ENCODE data around the gene TRIM66.

TRIM66 gene

GRCh38 chr11:8726395-8726794 lies 43.9 kb upstream of the TRIM66 start:
- Histone ChIP-seq H3K36me3 (ENCODE audit: insufficient read depth, low read length) (no peaks in the 10 kb centered on the region), H3K27me3 (ENCODE audit: insufficient read depth, low read length, poor library complexity) (no peaks in the 10 kb centered on the region), H3K9ac (ENCODE audit: low read depth, low read length) (no peak overlapping the region), H3K4me2 (ENCODE audit: insufficient read depth, low read length) (no peak overlapping the region), H2AFZ (ENCODE audit: low read depth, low read length) (no peak overlapping the region), H3K4me1 (ENCODE audit: insufficient read depth, low read length) (no peaks in the 10 kb centered on the region), H3K4me3 (ENCODE audit: low read depth in 1 of 2, low read length in 2 of 2) (no peak overlapping the region), H3K79me2 (ENCODE audit: insufficient read depth, low read length) (no peaks in the 10 kb centered on the region), H3K27ac (ENCODE audit: low read length) (no peak overlapping the region), H3K9me3 (ENCODE audit: insufficient read depth, low read length, severe bottlenecking) (no peaks in the 10 kb centered on the region), H4K20me1 (ENCODE audit: insufficient read depth, low read length) (no peaks in the 10 kb centered on the region)
- ATAC-seq (ENCODE audit: insufficient read depth, low read depth) (no peak), DNase-seq (no peak)
- TF ChIP-seq EZH2 (IDR thresholded peaks at IDR 0.05; ENCODE audit: borderline replicate concordance, low read depth, low read length, severe bottlenecking) = no peak
- TF ChIP-seq, protein P1, sequence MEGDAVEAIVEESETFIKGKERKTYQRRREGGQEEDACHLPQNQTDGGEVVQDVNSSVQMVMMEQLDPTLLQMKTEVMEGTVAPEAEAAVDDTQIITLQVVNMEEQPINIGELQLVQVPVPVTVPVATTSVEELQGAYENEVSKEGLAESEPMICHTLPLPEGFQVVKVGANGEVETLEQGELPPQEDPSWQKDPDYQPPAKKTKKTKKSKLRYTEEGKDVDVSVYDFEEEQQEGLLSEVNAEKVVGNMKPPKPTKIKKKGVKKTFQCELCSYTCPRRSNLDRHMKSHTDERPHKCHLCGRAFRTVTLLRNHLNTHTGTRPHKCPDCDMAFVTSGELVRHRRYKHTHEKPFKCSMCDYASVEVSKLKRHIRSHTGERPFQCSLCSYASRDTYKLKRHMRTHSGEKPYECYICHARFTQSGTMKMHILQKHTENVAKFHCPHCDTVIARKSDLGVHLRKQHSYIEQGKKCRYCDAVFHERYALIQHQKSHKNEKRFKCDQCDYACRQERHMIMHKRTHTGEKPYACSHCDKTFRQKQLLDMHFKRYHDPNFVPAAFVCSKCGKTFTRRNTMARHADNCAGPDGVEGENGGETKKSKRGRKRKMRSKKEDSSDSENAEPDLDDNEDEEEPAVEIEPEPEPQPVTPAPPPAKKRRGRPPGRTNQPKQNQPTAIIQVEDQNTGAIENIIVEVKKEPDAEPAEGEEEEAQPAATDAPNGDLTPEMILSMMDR (IDR thresholded peaks at IDR 0.05; ENCODE audit: borderline replicate concordance, extremely low read depth, low read length, poor library complexity, severe bottlenecking) = no peak

GRCh38 chr11:8724682-8725081 lies 42.2 kb upstream of the TRIM66 start:
- no peaks in the 10 kb centered on the region for H3K4me1 ChIP-seq (ENCODE audit: insufficient read depth, low read length)
- ATAC-seq (ENCODE audit: insufficient read depth, low read depth) = no peak
- H3K27me3 ChIP-seq (ENCODE audit: insufficient read depth, low read length, poor library complexity) = no peaks in the 10 kb centered on the region
- H4K20me1 ChIP-seq (ENCODE audit: insufficient read depth, low read length) = no peaks in the 10 kb centered on the region
- no peak overlapping the region for H2AFZ ChIP-seq (ENCODE audit: low read depth, low read length)
- no peak for DNase-seq
- no peaks in the 10 kb centered on the region for H3K36me3 ChIP-seq (ENCODE audit: insufficient read depth, low read length)
- H3K27ac ChIP-seq (ENCODE audit: low read length) = no peak overlapping the region
- TF ChIP-seq EZH2 (IDR thresholded peaks at IDR 0.05; ENCODE audit: borderline replicate concordance, low read depth, low read length, severe bottlenecking) = no peak
- TF ChIP-seq, protein P1 (IDR thresholded peaks at IDR 0.05; ENCODE audit: borderline replicate concordance, extremely low read depth, low read length, poor library complexity, severe bottlenecking) = no peak
- no peak overlapping the region for H3K4me3 ChIP-seq (ENCODE audit: low read depth in 1 of 2, low read length in 2 of 2)
- H3K79me2 ChIP-seq (ENCODE audit: insufficient read depth, low read length) = no peaks in the 10 kb centered on the region
- no peak overlapping the region for H3K4me2 ChIP-seq (ENCODE audit: insufficient read depth, low read length)
- no peak overlapping the region for H3K9ac ChIP-seq (ENCODE audit: low read depth, low read length)
- no peaks in the 10 kb centered on the region for H3K9me3 ChIP-seq (ENCODE audit: insufficient read depth, low read length, severe bottlenecking)

DNA sequence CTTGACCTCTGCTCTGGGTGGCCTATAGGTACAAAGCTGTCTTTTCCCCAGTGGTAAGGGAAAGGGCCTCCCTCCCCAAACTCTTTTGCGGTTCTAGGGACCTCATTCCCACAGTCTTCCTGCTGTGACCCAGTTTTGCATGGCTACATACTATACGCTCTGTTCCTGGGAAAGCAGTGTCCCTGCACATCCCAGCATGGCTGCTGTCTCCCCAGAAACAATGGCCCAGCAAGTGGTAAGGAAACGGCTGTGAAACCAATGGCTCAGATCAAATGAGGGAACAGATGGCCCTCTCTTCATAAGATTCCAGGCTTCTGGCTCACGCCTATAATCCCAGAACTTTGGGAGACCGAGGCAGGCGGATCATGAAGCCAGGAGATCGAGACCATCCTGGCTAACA lies 41.2 kb upstream of the TRIM66 start:
- Histone ChIP-seq H3K27ac (ENCODE audit: low read length) (no peak overlapping the region), H3K9ac (ENCODE audit: low read depth, low read length) (no peak overlapping the region), H3K36me3 (ENCODE audit: insufficient read depth, low read length) (no peaks in the 10 kb centered on the region), H4K20me1 (ENCODE audit: insufficient read depth, low read length) (no peaks in the 10 kb centered on the region), H3K4me1 (ENCODE audit: insufficient read depth, low read length) (no peaks in the 10 kb centered on the region), H2AFZ (ENCODE audit: low read depth, low read length) (no peak overlapping the region), H3K9me3 (ENCODE audit: insufficient read depth, low read length, severe bottlenecking) (no peaks in the 10 kb centered on the region), H3K79me2 (ENCODE audit: insufficient read depth, low read length) (no peaks in the 10 kb centered on the region), H3K4me2 (ENCODE audit: insufficient read depth, low read length) (no peak overlapping the region), H3K27me3 (ENCODE audit: insufficient read depth, low read length, poor library complexity) (no peaks in the 10 kb centered on the region), H3K4me3 (ENCODE audit: low read depth in 1 of 2, low read length in 2 of 2) (no peak overlapping the region)
- no peak for DNase-seq
- no peak for TF ChIP-seq EZH2 (IDR thresholded peaks at IDR 0.05; ENCODE audit: borderline replicate concordance, low read depth, low read length, severe bottlenecking)
- TF ChIP-seq, protein P1 (IDR thresholded peaks at IDR 0.05; ENCODE audit: borderline replicate concordance, extremely low read depth, low read length, poor library complexity, severe bottlenecking) = no peak
- ATAC-seq (ENCODE audit: insufficient read depth, low read depth) = no peak

GRCh38 chr11:8722809-8723208 lies 40.3 kb upstream of the TRIM66 start:
- DNase-seq = no peak
- Histone ChIP-seq H3K27ac (ENCODE audit: low read length) (no peak overlapping the region), H3K4me3 (ENCODE audit: low read depth in 1 of 2, low read length in 2 of 2) (no peak overlapping the region), H3K9ac (ENCODE audit: low read depth, low read length) (no peak overlapping the region), H3K4me1 (ENCODE audit: insufficient read depth, low read length) (no peaks in the 10 kb centered on the region), H3K4me2 (ENCODE audit: insufficient read depth, low read length) (no peak overlapping the region), H2AFZ (ENCODE audit: low read depth, low read length) (no peak overlapping the region), H3K79me2 (ENCODE audit: insufficient read depth, low read length) (no peaks in the 10 kb centered on the region), H3K9me3 (ENCODE audit: insufficient read depth, low read length, severe bottlenecking) (no peaks in the 10 kb centered on the region), H3K36me3 (ENCODE audit: insufficient read depth, low read length) (no peaks in the 10 kb centered on the region), H4K20me1 (ENCODE audit: insufficient read depth, low read length) (no peaks in the 10 kb centered on the region), H3K27me3 (ENCODE audit: insufficient read depth, low read length, poor library complexity) (no peaks in the 10 kb centered on the region)
- ATAC-seq (ENCODE audit: insufficient read depth, low read depth) = no peak
- no peak for TF ChIP-seq EZH2 (IDR thresholded peaks at IDR 0.05; ENCODE audit: borderline replicate concordance, low read depth, low read length, severe bottlenecking)
- TF ChIP-seq, protein P1 (IDR thresholded peaks at IDR 0.05; ENCODE audit: borderline replicate concordance, extremely low read depth, low read length, poor library complexity, severe bottlenecking) = no peak
